GM19324 (cell line): ENCODE results near the gene HOXA2.

Source experiments
- ATAC-seq: cut with Tn5 transposase; IDR thresholded peaks from one replicate; pipeline ENCODE4 v1.9.1; 2021; ENCODE audit warnings: mild to moderate bottlenecking, moderate library complexity; ENCODE audit not compliant: unreplicated experiment, low FRiP score

The HOXA2 gene

GRCh38 chr7:27141923-27142579, 39.6 kb upstream of the HOXA2 start:
- ATAC-seq, result no peak

DNA sequence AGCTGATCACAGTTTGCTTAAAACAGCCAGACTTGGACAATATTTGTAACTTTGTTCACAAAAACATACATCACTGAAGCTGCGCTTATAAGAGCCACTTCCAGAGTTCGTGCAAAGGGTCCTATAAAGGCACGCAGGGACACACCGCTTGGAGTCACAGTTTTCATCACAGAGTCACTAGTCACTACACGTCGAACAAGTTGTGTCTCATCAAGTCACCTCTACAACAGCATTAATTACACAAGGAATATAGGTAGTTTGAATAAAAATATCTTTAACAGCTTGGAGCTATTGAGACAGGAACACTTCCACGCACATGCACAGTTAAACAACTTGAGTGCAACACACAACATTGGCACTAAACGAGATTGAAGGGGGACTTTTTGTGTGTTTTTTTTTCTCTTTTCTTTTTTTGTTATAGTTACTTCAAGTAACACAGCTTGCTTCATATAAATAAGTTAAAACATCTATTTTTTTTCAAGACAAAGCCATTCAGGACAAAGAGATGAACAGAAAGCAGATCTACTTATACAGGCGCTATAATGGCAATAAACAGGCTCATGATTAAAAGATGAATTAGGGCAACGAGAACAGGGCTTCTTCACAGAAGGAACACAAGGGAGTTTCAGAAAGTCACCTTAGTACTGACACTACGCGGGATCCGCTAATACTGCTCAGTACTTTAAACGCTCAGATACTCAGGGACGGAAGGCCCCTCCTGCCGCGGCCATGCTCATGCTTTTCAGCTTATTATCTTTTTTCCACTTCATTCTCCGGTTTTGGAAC, 38.8 kb upstream of the HOXA2 start:
- ATAC-seq, result no peak

DNA sequence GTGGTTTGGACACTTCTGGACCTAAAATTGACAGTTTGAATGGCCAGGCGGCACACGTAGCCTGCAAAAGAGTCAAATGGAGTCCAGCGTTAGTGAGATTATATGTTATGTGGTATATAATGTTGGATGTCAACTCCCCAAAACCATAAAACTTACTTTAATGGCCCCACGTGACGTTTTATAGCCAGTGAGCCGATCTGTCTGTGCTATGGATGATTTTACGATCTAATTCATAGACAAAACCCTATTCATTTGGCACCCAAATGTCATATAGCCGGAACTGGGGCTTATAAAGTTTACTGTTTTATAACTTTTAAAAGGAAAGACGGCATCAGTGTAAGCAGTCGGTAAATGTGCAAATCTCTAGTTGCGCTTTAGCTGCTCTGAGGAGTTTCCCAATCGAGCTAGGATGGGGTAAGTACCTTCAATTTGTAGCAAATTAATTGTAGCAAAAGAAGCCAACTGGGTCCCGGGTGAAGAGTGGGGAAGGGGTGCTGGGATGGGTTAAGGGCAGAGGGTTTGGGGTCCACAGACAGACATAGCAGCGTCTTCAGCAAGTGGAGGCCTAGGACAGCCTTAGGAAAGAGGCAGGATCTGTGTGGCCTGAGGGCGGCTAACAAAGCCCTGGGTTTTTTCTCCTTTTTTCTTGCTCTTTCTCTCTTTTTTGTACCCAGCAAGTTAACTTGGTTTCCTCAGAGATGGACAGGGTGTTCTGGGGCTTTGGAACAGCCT, 37.8 kb upstream of the HOXA2 start:
- no peak for ATAC-seq

GRCh38 chr7:27139334-27140125, 37.0 kb upstream of the HOXA2 start:
- ATAC-seq, result no peak

GRCh38 chr7:27138985-27139333, 36.5 kb upstream of the HOXA2 start:
- no peak for ATAC-seq

DNA sequence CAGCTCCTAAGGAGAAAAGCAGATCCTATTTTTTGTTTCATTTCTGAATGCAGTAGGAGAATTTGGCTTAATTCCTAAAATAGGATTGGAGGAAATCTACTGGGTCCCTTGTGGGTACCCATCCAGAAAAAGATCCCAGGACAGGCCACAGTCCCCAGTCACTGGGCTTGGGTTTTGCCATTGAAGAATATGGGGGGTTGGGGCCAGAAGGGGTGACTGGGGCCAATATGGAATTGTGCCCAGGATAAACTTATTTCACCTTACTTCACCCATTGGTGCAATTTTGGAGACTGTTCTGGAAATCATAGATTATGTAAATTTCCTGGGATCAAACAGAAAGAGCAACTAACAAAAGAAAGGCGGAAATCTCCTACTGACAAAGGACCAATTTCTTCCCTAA, 36.0 kb upstream of the HOXA2 start:
- ATAC-seq, result no peak

- ATAC-seq, result no peak
Observed at GRCh38 chr7:27137640-27138315, 35.3 kb upstream of the HOXA2 start.

DNA sequence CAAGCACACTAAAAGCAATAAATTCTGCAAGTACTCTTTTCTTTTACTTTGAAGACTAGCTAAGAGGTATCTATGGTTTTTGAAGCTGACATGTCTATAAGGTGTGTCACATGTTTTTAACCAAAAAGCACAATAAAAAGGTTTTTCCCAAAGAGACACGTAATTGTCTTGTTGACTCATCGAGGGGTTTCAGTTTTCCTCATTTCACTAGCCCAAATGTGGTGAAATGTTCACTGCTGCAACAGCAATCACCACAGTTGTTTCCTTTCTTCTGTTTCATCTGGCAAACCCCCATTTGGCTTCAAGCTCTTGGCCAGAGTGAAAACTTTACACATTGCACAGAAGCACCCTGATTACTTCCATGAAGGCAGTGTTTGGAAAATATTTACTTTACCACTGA, 31.9 kb upstream of the HOXA2 start:
- no peak for ATAC-seq

DNA sequence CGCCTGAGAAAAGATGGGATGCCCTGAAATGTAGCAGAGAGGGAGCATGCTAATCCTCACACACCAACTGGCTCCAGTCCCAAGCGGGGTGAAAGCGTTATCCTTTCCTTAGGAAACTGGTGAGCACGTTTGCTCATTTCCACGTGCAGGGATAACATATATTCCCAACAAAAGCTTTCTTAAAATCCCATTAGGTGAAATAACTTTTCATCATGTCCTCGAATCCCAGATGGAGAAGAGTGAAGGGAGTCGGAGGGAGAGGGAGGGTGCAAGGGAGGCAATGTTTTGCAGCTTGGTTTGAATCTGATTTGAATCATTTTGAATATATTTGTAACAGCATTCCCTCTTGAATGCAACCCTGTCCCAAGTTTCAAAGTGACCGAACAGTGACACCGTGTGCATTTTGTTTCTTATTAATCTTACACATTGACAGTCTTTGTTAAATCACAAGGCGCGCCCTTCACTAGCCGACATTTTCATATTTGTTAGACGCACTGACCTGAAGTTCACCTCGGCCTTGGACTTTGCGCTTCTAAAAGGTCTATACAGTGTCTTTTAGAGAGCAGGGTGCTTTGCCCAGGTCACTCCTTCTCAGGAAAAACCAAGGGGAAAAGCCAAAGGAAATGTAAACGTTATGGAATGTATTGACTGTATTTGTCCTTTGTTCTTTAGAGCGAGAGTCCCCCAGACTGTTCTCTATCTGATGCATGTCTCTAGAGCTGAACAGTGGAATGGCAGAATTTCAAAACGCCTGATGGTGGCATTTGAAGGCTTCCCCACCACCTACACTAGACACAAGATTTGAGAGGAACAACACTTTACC, 31.1 kb upstream of the HOXA2 start:
- ATAC-seq, result no peak

- no peak for ATAC-seq
Observed at GRCh38 chr7:27132978-27133377, 30.5 kb upstream of the HOXA2 start.

- no peak for ATAC-seq
Observed at GRCh38 chr7:27132214-27132613, 29.7 kb upstream of the HOXA2 start.

GRCh38 chr7:27131390-27131819, 28.9 kb upstream of the HOXA2 start:
- no peak for ATAC-seq

- ATAC-seq, result no peak
Observed at GRCh38 chr7:27130540-27131389, 28.3 kb upstream of the HOXA2 start, which contains the start of gene HOXA4. HOXA4 (minus strand) TSS chr7:27130757; CDS start chr7:27130733, 24 bp downstream.

- no peak for ATAC-seq
Observed at GRCh38 chr7:27129729-27130539, 27.5 kb upstream of the HOXA2 start.

GRCh38 chr7:27128776-27129728, 26.6 kb upstream of the HOXA2 start:
- ATAC-seq, result no peak

GRCh38 chr7:27128034-27128433, 25.6 kb upstream of the HOXA2 start:
- no peak for ATAC-seq
